ENCODE data around the gene GPAM.

GRCh38 chr10:112173206-112173605, 10.4 kb downstream of the GPAM start:
- no peak for TF ChIP-seq CTCF (IDR thresholded peaks at IDR 0.05)
- no peak for TF ChIP-seq POLR2AphosphoS5 (IDR thresholded peaks at IDR 0.05)
- no peak for TF ChIP-seq POLR2A (IDR thresholded peaks at IDR 0.05)

Measured in transverse colon (tissue), 4 donors.